K562 (cell line): ENCODE measurements around the gene STUB1. TPM values are rescaled to one million over a fixed set of nuclear protein-coding genes. Genes with fewer than 3 reads are reported as not detected.

Source experiments
- DNMT1 ChIP-seq: fragments of 450-650 bp; IDR thresholded peaks from 2 replicates; pipeline ENCODE4 v1.6.1; 2016; ENCODE audit warnings: antibody characterized with exemption, mild to moderate bottlenecking
- ETV1 ChIP-seq: fragments of 450-650 bp; conservative IDR thresholded peaks from 2 replicates; pipeline ENCODE4 v1.6.1; 2016; ENCODE audit warnings: missing genetic modification characterization, control low read depth, low read depth, missing compliant biosample characterization
- GATAD2B ChIP-seq: fragments of 450-650 bp; IDR thresholded peaks from 2 replicates; pipeline ENCODE4 v1.6.1; 2017; ENCODE audit warnings: mild to moderate bottlenecking, borderline replicate concordance
- NONO ChIP-seq, 2 experiments: fragments of 200-400 bp in 1 of 2; fragments of 450-650 bp in 1 of 2; formaldehyde crosslinking in 1 of 2; IDR thresholded peaks; 2 replicates each; pipeline ENCODE4 v1.6.1; 2017; ENCODE audit warnings: low read depth in 2 of 2, mild to moderate bottlenecking in 2 of 2, moderate library complexity in 2 of 2, low read length in 1 of 2
- POLR2G ChIP-seq: fragments of 200-400 bp; formaldehyde crosslinking; IDR thresholded peaks from 2 replicates; pipeline ENCODE4 v1.6.1; 2017; ENCODE audit warnings: low read depth, mild to moderate bottlenecking, antibody characterized with exemption, low read length, moderate library complexity
- RAD51 ChIP-seq: fragments of 450-650 bp; IDR thresholded peaks from 2 replicates; pipeline ENCODE4 v1.7.1; 2016; ENCODE audit warnings: low read depth, mild to moderate bottlenecking, borderline replicate concordance
- RBBP5 ChIP-seq: fragments of 200-600 bp; sonication (generic); IDR thresholded peaks from 2 replicates; pipeline ENCODE4 v1.6.1; 2012; ENCODE audit warnings: borderline replicate concordance, mild to moderate bottlenecking, low read length, control low read depth, inconsistent platforms; ENCODE audit not compliant: insufficient read depth, poor library complexity, severe bottlenecking
- SIN3A ChIP-seq, 2 experiments: fragments of 150-350 bp in 1 of 2; IDR thresholded peaks; 2 replicates each; pipeline ENCODE4 v1.6.1; 2011 to 2016; ENCODE audit warnings: borderline replicate concordance in 2 of 2, low read depth in 2 of 2, low read length in 2 of 2, mild to moderate bottlenecking in 2 of 2, moderate library complexity in 2 of 2; ENCODE audit not compliant: control insufficient read depth in 1 of 2
- ZNF41 ChIP-seq: fragments of 250-450 bp; sonication (Bioruptor Pico); conservative IDR thresholded peaks from 2 replicates; pipeline ENCODE4 v1.4.0; 2020; ENCODE audit warnings: mild to moderate bottlenecking
- polyA plus RNA-seq, 8 experiments: library from polyadenylated mRNA; depleted of rRNA in 4 of 8; stranded (reverse) in 5 of 8; unstranded in 3 of 8; fragments of >200 nt; fragmentation: Nextera tagmentation in 2 of 8; fragmentation: Illumina TruSeq in 1 of 8; extraction: Ambion mirVana in 2 of 8; extraction: Trizol in 1 of 8; gene quantifications; 2 replicates each; pipeline versions ENCODE4 v1.2.1 to v1.2.3, GENCODE V29; 2011 to 2014; ENCODE audit warnings: inconsistent platforms in 1 of 8, missing spikeins in 1 of 8
- total RNA-seq, 7 experiments: library from RNA; depleted of rRNA in 6 of 7; stranded (reverse); fragments of >200 nt in 6 of 7; fragmentation: Illumina TruSeq in 2 of 7; extraction: Trizol in 2 of 7; gene quantifications; 2 replicates each; pipeline versions ENCODE4 v1.2.1 to v1.2.3, GENCODE V29; 2011 to 2021; ENCODE audit warnings: low replicate concordance in 1 of 7
- TF ChIP-seq, protein P1 (sequence below), 3 experiments: fragments of 200-800 bp in 1 of 3; fragments of 250-450 bp in 1 of 3; fragments of 450-650 bp in 1 of 3; sonication (Bioruptor Pico) in 1 of 3; sonication (Bioruptor generic) in 1 of 3; formaldehyde crosslinking in 1 of 3; IDR thresholded peaks; 2 replicates each; pipeline versions ENCODE4 v1.6.1 to v1.8.0; 2016 to 2022; ENCODE audit warnings: mild to moderate bottlenecking in 2 of 3, missing genetic modification characterization in 2 of 3, missing compliant biosample characterization in 1 of 3, moderate library complexity in 1 of 3
- TF ChIP-seq, protein P2 (sequence below): fragments of 250-450 bp; sonication (Bioruptor Pico); IDR thresholded peaks from 2 replicates; pipeline ENCODE4 v1.8.0; 2021; ENCODE audit warnings: borderline replicate concordance, mild to moderate bottlenecking, moderate library complexity; ENCODE audit not compliant: poor library complexity, severe bottlenecking
- TF ChIP-seq, protein P3 (sequence below), 3 experiments: fragments of 200-800 bp in 1 of 3; sonication (Bioruptor generic) in 1 of 3; sonication (generic) in 1 of 3; formaldehyde crosslinking in 1 of 3; IDR thresholded peaks; 2 replicates each; pipeline versions ENCODE4 v1.6.1 to v1.8.0; 2016 to 2022; ENCODE audit warnings: mild to moderate bottlenecking in 2 of 3, missing compliant biosample characterization in 2 of 3, missing genetic modification characterization in 2 of 3, missing genetic modification reagents in 1 of 3
- TF ChIP-seq, protein P4 (sequence below): sonication (generic); formaldehyde crosslinking; IDR thresholded peaks from 2 replicates; pipeline ENCODE4 v1.8.0; 2022; ENCODE audit warnings: mild to moderate bottlenecking, low read depth, missing genetic modification reagents
- TF ChIP-seq, protein P5 (sequence below): fragments of 200-800 bp; sonication (Bioruptor generic); IDR thresholded peaks from 2 replicates; pipeline ENCODE4 v1.6.1; 2017; ENCODE audit warnings: missing genetic modification characterization, missing compliant biosample characterization

STUB1 gene
- total and polyA plus RNA-seq, 9 of the 15 experiments (the other 6 are each of a cell fraction or from before 2014, with no cell fraction given), result 10.6 to 251 (median 152) TPM

DNA sequence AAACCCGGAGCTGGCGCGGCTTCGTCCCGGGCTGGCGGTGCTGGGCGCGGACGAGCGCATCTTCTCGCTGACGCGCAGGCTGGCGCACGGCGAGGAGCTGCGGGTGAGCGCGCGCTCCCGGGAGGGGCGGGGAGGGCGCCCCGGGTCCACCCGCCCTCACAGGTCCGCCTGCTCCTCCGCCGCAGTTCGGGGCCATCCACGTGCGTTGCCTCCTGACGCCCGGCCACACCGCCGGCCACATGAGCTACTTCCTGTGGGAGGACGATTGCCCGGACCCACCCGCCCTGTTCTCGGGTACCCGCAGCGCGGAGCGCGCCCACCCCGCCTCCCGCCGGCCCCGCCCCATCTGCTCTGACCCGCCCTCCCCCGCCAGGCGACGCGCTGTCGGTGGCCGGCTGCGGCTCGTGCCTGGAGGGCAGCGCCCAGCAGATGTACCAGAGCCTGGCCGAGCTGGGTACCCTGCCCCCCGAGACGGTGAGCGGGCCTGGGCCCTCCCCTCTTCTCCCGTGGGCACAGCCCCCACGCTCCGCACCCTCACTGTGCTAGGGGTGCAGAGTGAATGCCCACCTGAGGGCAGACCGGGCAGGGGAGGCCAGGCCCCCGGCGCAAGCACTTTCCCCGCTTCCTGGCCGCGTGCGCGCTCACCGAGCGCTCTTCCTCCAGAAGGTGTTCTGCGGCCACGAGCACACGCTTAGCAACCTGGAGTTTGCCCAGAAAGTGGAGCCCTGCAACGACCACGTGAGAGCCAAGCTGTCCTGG, 48.1 kb downstream of the STUB1 start (continued):
- TF ChIP-seq, protein P1, sequence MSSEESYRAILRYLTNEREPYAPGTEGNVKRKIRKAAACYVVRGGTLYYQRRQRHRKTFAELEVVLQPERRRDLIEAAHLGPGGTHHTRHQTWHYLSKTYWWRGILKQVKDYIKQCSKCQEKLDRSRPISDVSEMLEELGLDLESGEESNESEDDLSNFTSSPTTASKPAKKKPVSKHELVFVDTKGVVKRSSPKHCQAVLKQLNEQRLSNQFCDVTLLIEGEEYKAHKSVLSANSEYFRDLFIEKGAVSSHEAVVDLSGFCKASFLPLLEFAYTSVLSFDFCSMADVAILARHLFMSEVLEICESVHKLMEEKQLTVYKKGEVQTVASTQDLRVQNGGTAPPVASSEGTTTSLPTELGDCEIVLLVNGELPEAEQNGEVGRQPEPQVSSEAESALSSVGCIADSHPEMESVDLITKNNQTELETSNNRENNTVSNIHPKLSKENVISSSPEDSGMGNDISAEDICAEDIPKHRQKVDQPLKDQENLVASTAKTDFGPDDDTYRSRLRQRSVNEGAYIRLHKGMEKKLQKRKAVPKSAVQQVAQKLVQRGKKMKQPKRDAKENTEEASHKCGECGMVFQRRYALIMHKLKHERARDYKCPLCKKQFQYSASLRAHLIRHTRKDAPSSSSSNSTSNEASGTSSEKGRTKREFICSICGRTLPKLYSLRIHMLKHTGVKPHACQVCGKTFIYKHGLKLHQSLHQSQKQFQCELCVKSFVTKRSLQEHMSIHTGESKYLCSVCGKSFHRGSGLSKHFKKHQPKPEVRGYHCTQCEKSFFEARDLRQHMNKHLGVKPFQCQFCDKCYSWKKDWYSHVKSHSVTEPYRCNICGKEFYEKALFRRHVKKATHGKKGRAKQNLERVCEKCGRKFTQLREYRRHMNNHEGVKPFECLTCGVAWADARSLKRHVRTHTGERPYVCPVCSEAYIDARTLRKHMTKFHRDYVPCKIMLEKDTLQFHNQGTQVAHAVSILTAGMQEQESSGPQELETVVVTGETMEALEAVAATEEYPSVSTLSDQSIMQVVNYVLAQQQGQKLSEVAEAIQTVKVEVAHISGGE (CRISPR knock-in tag; IDR thresholded peaks at IDR 0.05), result peak in 1 of 3 experiments; percentile 83; a peak in 2 of 6 replicates
- TF ChIP-seq, protein P2, sequence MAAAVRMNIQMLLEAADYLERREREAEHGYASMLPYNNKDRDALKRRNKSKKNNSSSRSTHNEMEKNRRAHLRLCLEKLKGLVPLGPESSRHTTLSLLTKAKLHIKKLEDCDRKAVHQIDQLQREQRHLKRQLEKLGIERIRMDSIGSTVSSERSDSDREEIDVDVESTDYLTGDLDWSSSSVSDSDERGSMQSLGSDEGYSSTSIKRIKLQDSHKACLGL (CRISPR knock-in tag), result peak; percentile 15
- TF ChIP-seq RAD51 (no peak), ETV1 (tag) (0 out of 2 replicates have a peak, but pooled peaks have one; percentile 9), NONO (IDR thresholded peaks at IDR 0.05; ENCODE audit: low read depth in 2 of 2, low read length in 1 of 2) (peak in 1 of 2 experiments; percentile 29; a peak in 1 of 4 replicates), SIN3A (IDR thresholded peaks at IDR 0.05; ENCODE audit: borderline replicate concordance in 2 of 2, control insufficient read depth in 1 of 2, low read depth in 2 of 2, low read length in 2 of 2) (peak; percentile 58 to 88; a peak in 3 of 4 replicates), POLR2G (peak; percentile 77), RBBP5 (peak; percentile 21), ZNF41 (CRISPR knock-in tag) (no peak), DNMT1 (no peak), GATAD2B (no peak)
- TF ChIP-seq, protein P3, sequence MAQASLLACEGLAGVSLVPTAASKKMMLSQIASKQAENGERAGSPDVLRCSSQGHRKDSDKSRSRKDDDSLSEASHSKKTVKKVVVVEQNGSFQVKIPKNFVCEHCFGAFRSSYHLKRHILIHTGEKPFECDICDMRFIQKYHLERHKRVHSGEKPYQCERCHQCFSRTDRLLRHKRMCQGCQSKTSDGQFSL (CRISPR knock-in tag; IDR thresholded peaks at IDR 0.05), result peak; percentile 88
- TF ChIP-seq, protein P3 (tag; IDR thresholded peaks at IDR 0.05), result no peak
- TF ChIP-seq, protein P4, sequence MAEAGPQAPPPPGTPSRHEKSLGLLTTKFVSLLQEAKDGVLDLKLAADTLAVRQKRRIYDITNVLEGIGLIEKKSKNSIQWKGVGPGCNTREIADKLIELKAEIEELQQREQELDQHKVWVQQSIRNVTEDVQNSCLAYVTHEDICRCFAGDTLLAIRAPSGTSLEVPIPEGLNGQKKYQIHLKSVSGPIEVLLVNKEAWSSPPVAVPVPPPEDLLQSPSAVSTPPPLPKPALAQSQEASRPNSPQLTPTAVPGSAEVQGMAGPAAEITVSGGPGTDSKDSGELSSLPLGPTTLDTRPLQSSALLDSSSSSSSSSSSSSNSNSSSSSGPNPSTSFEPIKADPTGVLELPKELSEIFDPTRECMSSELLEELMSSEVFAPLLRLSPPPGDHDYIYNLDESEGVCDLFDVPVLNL, result no peak
- TF ChIP-seq, protein P5, sequence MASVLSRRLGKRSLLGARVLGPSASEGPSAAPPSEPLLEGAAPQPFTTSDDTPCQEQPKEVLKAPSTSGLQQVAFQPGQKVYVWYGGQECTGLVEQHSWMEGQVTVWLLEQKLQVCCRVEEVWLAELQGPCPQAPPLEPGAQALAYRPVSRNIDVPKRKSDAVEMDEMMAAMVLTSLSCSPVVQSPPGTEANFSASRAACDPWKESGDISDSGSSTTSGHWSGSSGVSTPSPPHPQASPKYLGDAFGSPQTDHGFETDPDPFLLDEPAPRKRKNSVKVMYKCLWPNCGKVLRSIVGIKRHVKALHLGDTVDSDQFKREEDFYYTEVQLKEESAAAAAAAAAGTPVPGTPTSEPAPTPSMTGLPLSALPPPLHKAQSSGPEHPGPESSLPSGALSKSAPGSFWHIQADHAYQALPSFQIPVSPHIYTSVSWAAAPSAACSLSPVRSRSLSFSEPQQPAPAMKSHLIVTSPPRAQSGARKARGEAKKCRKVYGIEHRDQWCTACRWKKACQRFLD (CRISPR knock-in tag), result peak; percentile 78
